Heart left ventricle (tissue), 16 donors: ENCODE measurements around the gene GUCY2C. TPM values are rescaled to one million over a fixed set of nuclear protein-coding genes. Genes with fewer than 3 reads are reported as not detected.

Experiments
- ATAC-seq, 4 donors: fragments of 200-7000 bp; cut with Tn5 transposase; one replicate each; pipeline ENCODE4 v1.9.1; 2020 to 2022; ENCODE audit warnings: moderate library complexity in 4 of 4, mild to moderate bottlenecking in 3 of 4, moderate number of reproducible peaks in 1 of 4
- DNase-seq, 5 donors: peaks; one replicate each; pipeline ENCODE4 v3.0.0-alpha.2; 2020
- H3K27ac ChIP-seq, 12 donors: fragments of 200-600 bp; sonication (generic) in 4 of 12; one replicate each; pipeline versions ENCODE4 v1.5.0 to v1.8.0; 2016 to 2022; ENCODE audit warnings: mild to moderate bottlenecking in 2 of 12
- H3K27me3 ChIP-seq, 9 donors: fragments of 200-600 bp; sonication (generic) in 2 of 9; one replicate each; pipeline versions ENCODE4 v1.5.1 to v1.8.0; 2016 to 2022; ENCODE audit warnings: mild to moderate bottlenecking in 3 of 9
- H3K36me3 ChIP-seq, 9 donors: fragments of 200-600 bp; sonication (generic) in 2 of 9; one replicate each; pipeline versions ENCODE4 v1.5.0 to v1.8.0; 2018 to 2022; ENCODE audit warnings: mild to moderate bottlenecking in 2 of 9
- H3K4me1 ChIP-seq, 12 donors: fragments of 200-600 bp; sonication (generic) in 4 of 12; one replicate each; pipeline versions ENCODE4 v1.5.0 to v1.8.0; 2016 to 2022; ENCODE audit warnings: mild to moderate bottlenecking in 3 of 12
- H3K4me3 ChIP-seq, 12 donors: fragments of 200-600 bp; sonication (generic) in 4 of 12; one replicate each; pipeline versions ENCODE4 v1.5.0 to v1.8.0; 2017 to 2022; ENCODE audit warnings: mild to moderate bottlenecking in 9 of 12, moderate library complexity in 4 of 12
- H3K9me3 ChIP-seq, 12 donors: fragments of 200-600 bp; sonication (generic) in 4 of 12; one replicate each; pipeline versions ENCODE4 v1.5.0 to v1.8.0; 2016 to 2022; ENCODE audit warnings: mild to moderate bottlenecking in 1 of 12
- POLR2A ChIP-seq, 2 donors: fragments of 450-650 bp; IDR thresholded peaks; one replicate each; pipeline ENCODE4 v1.6.1; 2017; ENCODE audit warnings: antibody characterized with exemption in 2 of 2, mild to moderate bottlenecking in 2 of 2, moderate library complexity in 2 of 2
- WGBS, 4 donors: extraction: QIAGEN DNeasy Blood & Tissue Kit in 2 of 4; methylation state at CpG; one replicate each; pipeline versions ENCODE4 v1.1.5 to v1.1.7; 2013 to 2018; 5-methylcytosine and 5-hydroxymethylcytosine counted together
- intact Hi-C, 10 donors: fragments of 100-400 bp; cut with DNase I; formaldehyde crosslinking; loops; one replicate each; pipeline versions ENCODE4 v1.11.1 to v1.14.2; 2022
- polyA plus RNA-seq, 2 donors: library from polyadenylated mRNA; stranded (reverse); fragments of 200-250 nt; gene quantifications; one replicate each; pipeline ENCODE4 v1.2.3, GENCODE V29; 2013
- total RNA-seq, 9 donors: library from RNA; depleted of rRNA in 2 of 9; stranded (reverse); fragments of >200 nt in 2 of 9; fragmentation: NEBNext Ultra II Directional in 3 of 9; extraction: Animal tissue kit (Norgen Biotek cat#: 25700) in 3 of 9; gene quantifications; one replicate each; pipeline versions ENCODE4 v1.1.0 to v1.2.4, GENCODE V29; 2016 to 2023
- TF ChIP-seq, protein P1 (sequence below), 12 donors: fragments of 200-600 bp; sonication (generic) in 4 of 12; IDR thresholded peaks; one replicate each; pipeline versions ENCODE4 v1.5.0 to v1.8.0; 2018 to 2022; ENCODE audit warnings: antibody characterized with exemption in 12 of 12, mild to moderate bottlenecking in 5 of 12
- donor health status: ischemic (EF 13 %, LVEDD 7.1; RV severe dilation, severe dysfunction).
- donor health status: healthy with polysubstance abuse.
- donor health status: DM: no; HTN: yes; CAD: no.
- donor health status: DM: no; HTN: no; CAD: no.
- donor health status: ischemic (EF 25% LVEDD 6.9; RV normal size, moderate dysfunction).
- donor health status: ischemic (EF 25% LVEDD 5.7; RV mildly dilated, moderate dysfunction).
- donor health status: healthy.
- donor health status: DM: yes; HTN: yes; CAD: no.
- donor health status: ischemic (EF 35%, LVEDD 5.7; RV mildly dilated, moderate dysfunction).
- donor health status: nonischemic (EF 11% LVEDD 7.7; RV severe dilation, severe dysfunction).
- donor health status: DM: yes; HTN: yes; CAD: no.
- donor health status: PGD.
- donor health status: ischemic (EF 29% LVEDD 5.4; RV normal size, mild dysfunction).
- donor health status: nonischemic (EF 23%, LVEDD 6.1; RV moderate dilation, normal function).

The GUCY2C gene
- total and polyA plus RNA-seq, 11 donors = 0.03 to 0.15 TPM; not detected in 9

DNA sequence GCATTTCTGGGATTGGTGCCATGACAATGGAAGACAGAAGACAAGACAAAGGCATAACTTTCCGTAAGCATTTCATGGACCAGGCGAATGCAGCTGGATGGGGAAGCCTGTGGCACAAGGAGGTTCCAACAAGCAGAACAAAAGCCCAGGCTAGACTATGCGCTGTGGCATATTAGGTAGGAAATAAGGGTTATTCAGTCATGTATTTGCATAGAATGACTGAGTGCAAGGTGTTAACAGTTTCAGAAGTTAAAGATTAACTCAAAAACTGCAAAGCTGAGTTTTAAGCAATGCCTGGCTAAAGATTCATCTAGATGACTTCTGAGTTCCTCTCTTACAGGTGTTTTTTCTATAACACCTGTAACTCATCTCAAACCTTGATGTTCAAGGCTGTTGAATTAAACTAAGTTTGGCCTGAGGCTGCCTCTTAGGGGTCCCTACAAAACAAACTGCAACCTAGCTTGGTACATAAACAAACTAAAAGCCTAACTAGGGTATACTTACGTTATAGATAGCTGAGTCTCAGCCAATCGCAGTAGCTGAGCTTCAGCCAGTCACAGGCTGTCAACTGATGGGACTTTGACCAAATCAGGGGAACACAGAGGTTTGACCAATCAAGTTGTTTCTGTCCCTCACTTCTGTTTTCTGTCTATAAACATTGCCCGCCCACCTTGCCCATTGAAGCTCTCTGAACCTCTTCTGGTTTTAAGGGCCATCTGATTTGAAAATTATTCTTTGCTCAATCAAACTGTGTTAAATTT, 76.5 kb downstream of the GUCY2C start:
- ATAC-seq (no peak), DNase-seq (no peak)
- Histone ChIP-seq H3K36me3 (peaks cover 0 to 4% (median 0%) of the 10 kb centered on the region in 9 donors), H3K27me3 (no peaks in the 10 kb centered on the region), H3K9me3 (no peaks in the 10 kb centered on the region), H3K4me1 (peaks cover 0 to 8% (median 4%) of the 10 kb centered on the region in 12 donors), H3K4me3 (no peak overlapping the region), H3K27ac (no peak overlapping the region)
- 82 to 91% (median 84%) methylated on average over 6 of the region's 6 CpGs for WGBS, 4 donors
- TF ChIP-seq, protein P1, sequence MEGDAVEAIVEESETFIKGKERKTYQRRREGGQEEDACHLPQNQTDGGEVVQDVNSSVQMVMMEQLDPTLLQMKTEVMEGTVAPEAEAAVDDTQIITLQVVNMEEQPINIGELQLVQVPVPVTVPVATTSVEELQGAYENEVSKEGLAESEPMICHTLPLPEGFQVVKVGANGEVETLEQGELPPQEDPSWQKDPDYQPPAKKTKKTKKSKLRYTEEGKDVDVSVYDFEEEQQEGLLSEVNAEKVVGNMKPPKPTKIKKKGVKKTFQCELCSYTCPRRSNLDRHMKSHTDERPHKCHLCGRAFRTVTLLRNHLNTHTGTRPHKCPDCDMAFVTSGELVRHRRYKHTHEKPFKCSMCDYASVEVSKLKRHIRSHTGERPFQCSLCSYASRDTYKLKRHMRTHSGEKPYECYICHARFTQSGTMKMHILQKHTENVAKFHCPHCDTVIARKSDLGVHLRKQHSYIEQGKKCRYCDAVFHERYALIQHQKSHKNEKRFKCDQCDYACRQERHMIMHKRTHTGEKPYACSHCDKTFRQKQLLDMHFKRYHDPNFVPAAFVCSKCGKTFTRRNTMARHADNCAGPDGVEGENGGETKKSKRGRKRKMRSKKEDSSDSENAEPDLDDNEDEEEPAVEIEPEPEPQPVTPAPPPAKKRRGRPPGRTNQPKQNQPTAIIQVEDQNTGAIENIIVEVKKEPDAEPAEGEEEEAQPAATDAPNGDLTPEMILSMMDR (IDR thresholded peaks at IDR 0.05) = no peak
- no peak for TF ChIP-seq POLR2A (IDR thresholded peaks at IDR 0.05)
- intact Hi-C loops = loop anchor here (2.0 to 10.0 kb wide), 9 partner anchors 48 to 385 kb away; partner anchors contain the start of gene PLBD1 (in 1 of the 10)

DNA sequence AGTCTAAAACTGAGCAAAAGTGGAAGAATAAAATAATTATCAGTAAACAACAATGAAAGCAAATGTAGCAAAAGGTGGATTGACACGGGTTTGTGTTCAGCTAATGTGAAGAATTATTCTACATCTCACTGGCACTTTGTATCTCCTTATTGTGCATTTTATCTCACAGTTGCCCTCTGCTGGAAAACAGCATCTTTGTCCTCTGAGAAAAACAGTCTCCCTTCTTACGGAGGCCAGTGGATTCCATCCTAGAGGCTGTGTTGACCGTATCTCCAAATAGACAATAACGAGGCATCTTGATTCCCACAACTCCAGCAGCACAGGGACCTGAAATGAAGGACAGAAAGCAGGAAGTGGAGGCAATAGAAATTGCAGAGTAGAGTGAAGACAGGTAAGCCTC, 77.4 kb downstream of the GUCY2C start:
- peak in 1 of 5 donors; percentile 11 for DNase-seq
- Histone ChIP-seq H3K27me3 (no peaks in the 10 kb centered on the region), H3K4me1 (peaks cover 0 to 16% (median 5%) of the 10 kb centered on the region in 12 donors), H3K4me3 (no peak overlapping the region), H3K9me3 (no peaks in the 10 kb centered on the region), H3K27ac (no peak overlapping the region), H3K36me3 (peaks cover 0 to 4% (median 0%) of the 10 kb centered on the region in 9 donors)
- 28 to 43% (median 33%) methylated on average over 4 of the region's 4 CpGs for WGBS, 4 donors
- TF ChIP-seq, protein P1 (IDR thresholded peaks at IDR 0.05) = peak in 10 of 12 donors; percentile 23 to 60 (median 48)
- TF ChIP-seq POLR2A (IDR thresholded peaks at IDR 0.05) = no peak
- intact Hi-C loops = loop anchor here (2.0 to 10.0 kb wide), 8 partner anchors 47 to 384 kb away; partner anchors contain the start of gene PLBD1 (in 1 of the 10)
- ATAC-seq = peak in 2 of 4 donors; percentile 44 to 75

DNA sequence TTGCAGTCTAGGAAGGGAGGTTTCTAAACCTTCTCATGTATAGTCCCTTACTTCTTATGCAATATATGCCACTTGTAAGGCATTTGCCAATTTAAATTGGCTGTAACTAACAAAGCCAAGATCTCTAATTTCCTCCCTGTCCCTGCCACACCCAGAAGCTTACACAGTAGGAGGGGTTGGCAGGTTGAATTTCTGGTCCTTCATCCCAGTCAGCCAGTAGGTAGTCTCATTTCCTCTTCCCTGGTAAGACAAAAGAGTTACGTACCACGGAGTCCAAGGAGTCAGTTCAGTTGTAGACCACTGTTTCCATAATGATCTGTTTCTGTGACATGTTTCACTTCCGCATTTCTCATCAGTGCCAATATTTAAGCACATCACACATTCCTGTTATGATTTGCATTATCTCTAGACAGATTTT, 81.7 kb downstream of the GUCY2C start:
- peaks cover 0 to 21% (median 11%) of the 10 kb centered on the region in 12 donors for H3K9me3 ChIP-seq
- 61 to 68% (median 66%) methylated on average over 3 of the region's 3 CpGs for WGBS, 4 donors
- TF ChIP-seq POLR2A (IDR thresholded peaks at IDR 0.05) = no peak
- TF ChIP-seq, protein P1 (IDR thresholded peaks at IDR 0.05) = no peak
- DNase-seq (no peak), ATAC-seq (no peak)
- H3K4me1 ChIP-seq = peaks cover 0 to 34% (median 23%) of the 10 kb centered on the region in 12 donors
- no peaks in the 10 kb centered on the region for H3K36me3 ChIP-seq
- intact Hi-C loops = loop anchor here (2.0 to 10.0 kb wide), 8 partner anchors 42 to 380 kb away; partner anchors contain the start of gene PLBD1 (in 2 of the 10)
- no peaks in the 10 kb centered on the region for H3K27me3 ChIP-seq
- peak overlapping the region in 1 of 12 donors; percentile 15 for H3K27ac ChIP-seq
- no peak overlapping the region for H3K4me3 ChIP-seq

DNA sequence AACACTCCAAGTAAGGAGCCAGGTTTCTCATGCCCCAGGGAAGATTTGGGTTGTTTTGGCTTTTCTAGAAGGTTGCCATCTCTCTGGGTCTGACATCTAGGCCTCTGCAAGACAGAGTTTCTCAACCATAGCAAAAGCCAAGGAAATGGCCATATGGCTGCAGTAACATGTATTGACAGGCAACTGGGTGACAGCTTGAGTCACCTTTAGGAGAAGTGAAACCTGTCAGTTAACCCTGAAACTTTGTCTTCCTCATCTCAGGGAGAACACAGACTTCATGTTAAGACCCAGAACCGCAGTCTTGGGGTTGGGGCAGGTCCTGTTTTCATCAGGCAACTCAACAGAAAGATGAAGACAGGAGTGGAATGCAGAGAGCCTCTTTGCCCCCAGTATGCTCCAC, 82.7 kb downstream of the GUCY2C start:
- 72 to 88% (median 78%) methylated on average over 1 of the region's 1 CpG for WGBS, 4 donors
- intact Hi-C loops = loop anchor here in 7 of 10 donors (2.0 to 10.0 kb wide), 6 partner anchors 41 to 379 kb away; partner anchors contain the start of gene PLBD1 (in 1 of the 7)
- Histone ChIP-seq H3K27me3 (no peaks in the 10 kb centered on the region), H3K4me1 (peaks cover 0 to 29% (median 18%) of the 10 kb centered on the region in 12 donors), H3K4me3 (no peak overlapping the region), H3K27ac (peak overlapping the region in 9 of 12 donors; percentile 13 to 78 (median 52)), H3K36me3 (no peaks in the 10 kb centered on the region), H3K9me3 (peaks cover 0 to 26% (median 11%) of the 10 kb centered on the region in 12 donors)
- ATAC-seq (no peak), DNase-seq (no peak)
- TF ChIP-seq POLR2A (IDR thresholded peaks at IDR 0.05) = no peak
- TF ChIP-seq, protein P1 (IDR thresholded peaks at IDR 0.05) = no peak
